HUES64 (cell line): ENCODE data around the gene GBP4.

ENCODE experiments used
- H3K27ac ChIP-seq: 2 replicates; pipeline ENCODE4 v1.7.0; 2013; ENCODE audit warnings: low read depth, low read length, inconsistent platforms
- H3K27me3 ChIP-seq: 2 replicates; pipeline ENCODE4 v1.6.1; 2013; ENCODE audit warnings: mild to moderate bottlenecking, low read length; ENCODE audit not compliant: insufficient read depth
- H3K36me3 ChIP-seq: 2 replicates; pipeline ENCODE4 v1.6.1; 2013; ENCODE audit warnings: mild to moderate bottlenecking, low read length; ENCODE audit not compliant: insufficient read depth
- H3K4me1 ChIP-seq: 2 replicates; pipeline ENCODE4 v1.6.1; 2013; ENCODE audit warnings: mild to moderate bottlenecking, low read length, moderate library complexity; ENCODE audit not compliant: insufficient read depth
- H3K4me3 ChIP-seq: 2 replicates; pipeline ENCODE4 v1.5.1; 2013; ENCODE audit warnings: mild to moderate bottlenecking, low read length, moderate library complexity
- H3K9ac ChIP-seq: 2 replicates; pipeline ENCODE4 v1.6.1; 2013; ENCODE audit warnings: mild to moderate bottlenecking, low read depth, low read length
- H3K9me3 ChIP-seq: 2 replicates; pipeline ENCODE4 v1.6.1; 2013; ENCODE audit warnings: low read depth, low read length; ENCODE audit not compliant: insufficient read depth
- WGBS: fragments of 150-250, 120-280 bp; methylation state at CpG from one replicate; pipeline ENCODE4 v1.1.7; 2013; ENCODE audit warnings: missing lambda C conversion rate; 5-methylcytosine and 5-hydroxymethylcytosine counted together

The GBP4 gene

DNA sequence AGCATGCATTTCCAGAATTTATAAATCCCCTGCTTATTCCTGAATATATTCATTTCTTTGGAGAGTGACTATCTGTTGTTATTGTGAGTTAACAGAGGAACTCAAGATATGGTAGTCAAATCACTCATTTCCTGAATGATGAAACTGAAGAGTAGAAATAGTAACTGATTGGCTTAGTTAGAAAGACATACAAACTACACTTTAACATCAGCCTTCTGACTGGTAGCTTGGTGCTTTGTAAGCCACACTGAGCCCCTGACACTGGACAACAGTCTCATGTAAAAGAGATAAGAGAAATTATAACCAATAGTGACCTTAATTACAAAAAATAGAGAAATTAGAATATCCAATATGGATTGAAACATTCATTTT lies 27.7 kb downstream of the GBP4 start:
- Histone ChIP-seq H3K4me3 (no peak overlapping the region), H3K9me3 (no peaks in the 10 kb centered on the region), H3K36me3 (no peaks in the 10 kb centered on the region), H3K27me3 (no peaks in the 10 kb centered on the region), H3K9ac (no peak overlapping the region), H3K27ac (no peak overlapping the region), H3K4me1 (no peaks in the 10 kb centered on the region)

DNA sequence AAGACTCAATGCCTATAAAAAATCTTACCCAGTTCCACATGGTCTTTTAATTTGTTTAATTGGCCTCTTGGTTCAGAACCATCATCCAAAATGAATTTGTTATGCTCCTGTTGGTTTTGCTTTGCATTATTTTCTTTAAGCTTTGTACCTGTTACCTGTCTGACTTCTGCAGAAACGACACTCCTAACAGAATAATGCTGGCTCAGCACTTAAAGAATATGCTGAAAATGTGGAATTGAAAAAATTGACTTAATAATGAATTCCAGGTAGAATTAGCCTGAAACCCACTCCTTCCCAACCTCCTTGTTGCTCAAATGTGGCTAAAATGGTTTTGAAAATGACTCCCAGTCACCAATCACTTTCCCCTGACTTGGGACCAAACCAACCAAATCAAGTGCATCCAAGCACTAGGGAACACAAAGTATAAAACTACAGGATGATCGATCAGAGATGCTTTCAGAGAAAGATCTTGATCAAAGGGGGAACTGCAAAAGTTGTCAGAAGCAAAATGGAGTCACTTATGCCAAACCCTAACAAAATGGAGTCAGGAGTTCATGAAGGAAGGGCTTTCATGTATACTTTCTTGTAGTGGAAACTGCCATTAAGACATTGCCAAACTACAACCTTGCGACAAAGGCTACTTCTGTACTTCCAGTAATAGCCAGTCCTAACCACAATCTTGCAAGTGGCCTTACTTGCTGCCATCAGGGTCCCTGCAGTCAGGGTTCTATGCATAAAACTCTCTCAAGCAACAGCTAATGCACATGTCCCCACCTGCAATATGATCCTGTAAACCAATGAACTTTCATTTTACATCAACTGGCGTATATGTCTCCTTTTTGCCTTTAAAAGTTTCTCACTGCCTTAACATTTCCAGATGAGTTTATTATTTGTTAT lies 28.3 kb downstream of the GBP4 start:
- 96% methylated on average over 4 of the region's 4 CpGs for WGBS
- Histone ChIP-seq H3K9ac (no peak overlapping the region), H3K4me1 (no peaks in the 10 kb centered on the region), H3K9me3 (no peaks in the 10 kb centered on the region), H3K27ac (no peak overlapping the region), H3K4me3 (no peak overlapping the region), H3K27me3 (no peaks in the 10 kb centered on the region), H3K36me3 (no peaks in the 10 kb centered on the region)

DNA sequence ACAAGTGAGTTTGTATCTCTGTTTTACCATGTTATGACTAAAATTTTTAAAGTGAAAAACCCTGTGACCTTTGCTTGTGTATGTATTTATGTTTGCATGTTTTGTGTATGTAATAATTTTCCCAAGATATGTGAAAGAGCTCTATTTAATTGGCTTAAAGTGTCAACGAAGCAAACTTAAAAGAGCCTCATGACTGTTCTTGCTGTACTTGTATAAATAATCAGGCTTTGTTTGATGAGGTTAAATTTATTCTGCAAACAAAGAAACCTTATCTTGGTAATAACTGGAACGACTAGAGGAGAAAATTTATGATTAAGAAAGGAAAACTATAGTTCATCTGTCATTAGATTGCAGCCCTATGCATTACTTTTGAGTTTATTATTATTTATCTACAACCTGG lies 29.6 kb downstream of the GBP4 start:
- Histone ChIP-seq H3K9me3 (no peaks in the 10 kb centered on the region), H3K36me3 (no peaks in the 10 kb centered on the region), H3K27ac (no peak overlapping the region), H3K4me1 (no peaks in the 10 kb centered on the region), H3K27me3 (no peaks in the 10 kb centered on the region), H3K4me3 (no peak overlapping the region), H3K9ac (no peak overlapping the region)
- WGBS = 93% methylated on average over 1 of the region's 2 CpGs

DNA sequence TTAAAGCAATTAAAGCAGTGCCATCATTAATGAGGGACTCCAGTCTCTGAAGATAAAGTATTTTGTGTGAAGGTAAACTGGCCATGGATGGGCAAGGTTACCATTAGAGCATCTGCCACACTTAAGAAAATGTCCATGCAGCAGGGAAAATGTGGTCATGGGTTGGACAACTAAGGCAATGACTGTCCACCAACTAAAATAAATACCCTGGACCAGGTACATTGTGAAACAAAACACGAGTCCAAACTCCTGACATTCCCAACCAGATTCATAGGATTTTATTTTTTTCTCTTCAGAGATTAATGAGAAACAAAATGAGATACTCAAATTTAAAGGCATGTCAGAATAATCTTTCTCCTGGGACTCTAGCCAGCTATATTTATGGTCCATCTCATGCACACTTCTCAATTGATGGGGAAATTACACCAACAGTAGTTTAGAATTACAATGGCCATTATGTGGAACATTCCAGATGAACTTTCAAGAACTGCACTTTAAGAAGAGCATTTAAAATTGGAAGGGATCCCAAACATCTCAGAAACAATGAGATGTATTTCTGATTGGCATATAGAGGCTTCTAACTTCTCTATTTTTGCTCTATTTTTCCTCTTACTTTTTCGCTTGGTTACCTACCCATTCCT lies 31.0 kb downstream of the GBP4 start:
- Histone ChIP-seq H3K27ac (no peak overlapping the region), H3K9me3 (no peaks in the 10 kb centered on the region), H3K36me3 (no peaks in the 10 kb centered on the region), H3K4me1 (no peaks in the 10 kb centered on the region), H3K27me3 (no peaks in the 10 kb centered on the region), H3K9ac (no peak overlapping the region), H3K4me3 (no peak overlapping the region)
- whole genome bisulfite sequencing = 88% methylated on average over 1 of the region's 2 CpGs

DNA sequence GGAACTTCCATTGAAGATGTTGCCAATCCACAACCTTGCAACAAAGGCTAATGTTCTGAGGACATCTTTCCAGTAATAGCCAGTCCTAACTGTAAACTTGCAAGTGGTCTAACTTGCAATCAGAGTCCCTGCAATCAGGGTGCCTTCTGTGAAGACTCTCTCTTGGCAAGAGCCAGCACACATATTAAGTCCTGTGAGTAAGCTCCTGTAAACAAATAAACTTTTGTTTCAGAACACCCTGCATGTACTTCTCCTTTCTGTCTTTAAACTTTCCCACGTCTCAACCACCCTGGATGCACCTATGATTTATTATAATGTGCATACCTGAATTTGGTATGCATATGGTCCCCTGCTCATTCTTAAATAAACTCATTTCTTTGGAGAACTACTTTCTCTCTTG lies 32.0 kb downstream of the GBP4 start:
- Histone ChIP-seq H3K27me3 (no peaks in the 10 kb centered on the region), H3K36me3 (no peaks in the 10 kb centered on the region), H3K4me1 (no peaks in the 10 kb centered on the region), H3K4me3 (no peak overlapping the region), H3K9ac (no peak overlapping the region), H3K9me3 (no peaks in the 10 kb centered on the region), H3K27ac (no peak overlapping the region)
- no CpG with 5 or more reads among the region's 1 CpG for WGBS

DNA sequence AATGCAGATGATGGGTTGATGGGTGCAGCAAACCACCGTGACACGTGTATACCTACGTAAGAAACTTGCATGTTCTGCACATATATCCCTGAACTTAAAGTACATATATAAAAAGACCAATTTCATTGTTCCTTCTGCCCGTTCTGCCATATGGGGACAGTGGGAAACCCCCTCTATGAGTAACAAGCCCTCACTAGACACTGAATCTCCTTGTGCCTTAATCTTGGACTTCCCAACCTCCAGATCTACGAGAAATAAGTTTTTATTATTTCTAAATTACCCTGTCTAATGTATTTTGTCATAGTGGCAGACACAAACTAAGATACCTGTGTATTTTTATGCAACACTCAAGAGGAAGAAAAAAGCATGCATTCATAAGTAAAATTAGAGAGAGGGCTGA lies 32.9 kb downstream of the GBP4 start:
- no peak overlapping the region for H3K9ac ChIP-seq
- WGBS = 91% methylated on average over 4 of the region's 5 CpGs

DNA sequence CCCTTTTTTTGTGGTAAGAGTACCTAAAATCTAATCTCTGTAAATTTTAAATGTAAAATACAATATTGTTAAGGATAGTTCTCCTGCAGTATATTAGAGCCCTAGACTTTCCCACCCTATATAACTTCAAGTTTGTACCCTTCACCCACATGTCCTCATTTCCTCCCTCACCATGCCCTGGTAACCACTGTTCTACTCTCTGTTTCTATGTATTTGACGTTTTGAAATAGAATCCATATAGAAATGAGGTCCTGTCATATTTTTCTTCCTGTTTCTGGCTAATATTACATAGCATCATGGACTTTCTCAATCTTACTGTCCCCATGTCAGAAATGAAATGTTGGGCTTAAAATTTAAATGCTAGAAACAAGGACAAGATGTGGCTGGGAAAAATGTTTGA lies 47.7 kb downstream of the GBP4 start:
- no peaks in the 10 kb centered on the region for H3K4me1 ChIP-seq
- H3K9me3 ChIP-seq = no peaks in the 10 kb centered on the region
- no peak overlapping the region for H3K9ac ChIP-seq
- no peak overlapping the region for H3K4me3 ChIP-seq
- H3K36me3 ChIP-seq = no peaks in the 10 kb centered on the region
- WGBS = 100% methylated on average over 1 of the region's 1 CpG
- H3K27ac ChIP-seq = no peak overlapping the region
- no peaks in the 10 kb centered on the region for H3K27me3 ChIP-seq

More for the DNA sequence above, 32.9 kb downstream of the GBP4 start:
- Histone ChIP-seq H3K9me3 (no peaks in the 10 kb centered on the region), H3K36me3 (no peaks in the 10 kb centered on the region), H3K27ac (no peak overlapping the region), H3K27me3 (no peaks in the 10 kb centered on the region), H3K4me1 (no peaks in the 10 kb centered on the region), H3K4me3 (no peak overlapping the region)

DNA sequence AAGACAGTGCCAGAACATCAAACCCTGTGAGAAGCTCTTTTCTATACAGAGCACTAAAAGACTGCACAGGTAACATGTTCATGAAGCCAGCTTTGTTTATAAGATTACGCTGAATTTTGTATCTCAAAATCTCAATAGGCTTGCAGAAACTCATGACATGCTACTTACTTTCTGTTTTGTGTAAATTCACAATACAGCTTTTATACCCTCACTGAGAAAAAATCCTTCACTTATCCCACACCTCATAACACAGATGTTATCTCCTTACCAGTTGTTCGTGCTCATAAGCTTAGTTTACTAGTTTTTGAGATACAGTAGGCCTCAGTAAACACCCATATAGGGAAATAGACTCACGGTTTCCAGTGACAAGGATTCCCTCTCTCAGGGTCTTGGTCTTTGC lies 48.8 kb downstream of the GBP4 start:
- Histone ChIP-seq H3K4me3 (no peak overlapping the region), H3K4me1 (no peaks in the 10 kb centered on the region), H3K9ac (no peak overlapping the region), H3K27me3 (no peaks in the 10 kb centered on the region), H3K36me3 (no peaks in the 10 kb centered on the region), H3K27ac (no peak overlapping the region), H3K9me3 (no peaks in the 10 kb centered on the region)
- 96% methylated on average over 3 of the region's 3 CpGs for WGBS

DNA sequence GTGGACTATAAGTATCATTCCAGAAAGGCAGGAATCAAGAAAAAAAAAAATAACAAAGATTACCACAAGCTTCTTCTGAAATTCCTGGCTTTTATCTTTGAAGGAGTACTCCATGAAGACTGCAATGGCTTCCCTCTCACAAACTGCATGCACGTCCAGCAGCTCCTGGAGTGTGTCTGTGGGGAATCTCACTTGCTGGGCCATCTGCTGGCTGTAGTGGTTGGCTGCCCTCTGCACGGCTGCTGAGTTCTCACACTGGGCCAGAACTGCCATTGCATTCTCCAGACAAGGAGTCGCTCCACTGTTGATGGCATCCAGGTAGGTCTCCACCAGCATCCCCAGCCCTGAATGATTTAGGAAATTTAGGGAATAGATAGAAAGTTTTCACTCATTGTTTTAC lies 49.5 kb downstream of the GBP4 start:
- Histone ChIP-seq H3K9ac (no peak overlapping the region), H3K4me1 (no peaks in the 10 kb centered on the region), H3K27ac (no peak overlapping the region), H3K36me3 (no peaks in the 10 kb centered on the region), H3K4me3 (no peak overlapping the region), H3K27me3 (no peaks in the 10 kb centered on the region), H3K9me3 (no peaks in the 10 kb centered on the region)
- WGBS = 59% methylated on average over 3 of the region's 3 CpGs

DNA sequence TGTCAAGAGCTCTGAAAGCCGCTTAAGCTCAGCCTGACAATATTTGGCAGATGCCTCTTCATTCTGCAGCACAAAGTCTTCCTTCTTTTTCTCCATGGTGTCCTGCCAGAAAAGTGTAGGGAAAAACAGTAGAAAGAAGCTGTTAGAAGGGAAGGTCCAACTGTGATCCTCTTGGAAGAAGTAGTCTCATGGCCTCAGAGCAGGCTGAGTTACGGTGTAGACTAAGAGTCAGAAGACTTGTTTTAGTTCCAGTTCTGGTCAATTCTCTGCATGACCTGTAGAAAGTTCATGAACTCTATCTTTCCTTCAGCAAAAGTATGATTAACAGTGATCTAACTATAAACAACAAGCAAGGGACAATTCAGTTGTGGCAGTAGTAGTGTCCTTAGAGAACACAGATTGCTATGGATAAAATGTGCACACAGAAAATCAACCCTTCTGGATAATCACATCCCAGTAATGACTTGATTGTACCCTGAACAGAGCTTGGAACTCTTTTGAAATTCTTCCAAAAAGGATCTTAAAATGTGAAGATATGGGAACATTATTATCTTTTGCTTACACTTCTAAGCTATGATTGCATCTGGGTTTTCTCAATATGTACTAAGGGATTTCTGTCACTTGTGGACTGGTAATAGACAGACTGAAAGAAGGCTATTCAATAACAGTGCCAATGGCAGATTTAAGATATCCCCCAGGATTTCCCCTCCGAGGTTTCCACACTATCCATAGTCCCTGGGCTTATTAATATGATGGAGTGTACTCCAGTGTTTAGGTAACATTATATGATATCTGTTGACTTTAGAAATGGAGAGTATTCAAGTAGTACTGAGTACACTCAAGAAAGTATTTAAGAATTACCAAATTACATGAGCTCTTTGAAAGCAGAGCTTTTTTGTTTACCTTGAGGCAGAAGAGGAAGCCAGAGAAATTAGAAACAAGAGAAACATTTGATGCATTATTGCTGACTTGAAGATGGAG lies 50.8 kb downstream of the GBP4 start:
- H3K27me3 ChIP-seq = no peaks in the 10 kb centered on the region
- H3K36me3 ChIP-seq = no peaks in the 10 kb centered on the region
- H3K4me1 ChIP-seq = no peaks in the 10 kb centered on the region
- H3K27ac ChIP-seq = no peak overlapping the region
- H3K9me3 ChIP-seq = no peaks in the 10 kb centered on the region
- WGBS = 95% methylated on average over 3 of the region's 3 CpGs
- no peak overlapping the region for H3K4me3 ChIP-seq
- no peak overlapping the region for H3K9ac ChIP-seq

DNA sequence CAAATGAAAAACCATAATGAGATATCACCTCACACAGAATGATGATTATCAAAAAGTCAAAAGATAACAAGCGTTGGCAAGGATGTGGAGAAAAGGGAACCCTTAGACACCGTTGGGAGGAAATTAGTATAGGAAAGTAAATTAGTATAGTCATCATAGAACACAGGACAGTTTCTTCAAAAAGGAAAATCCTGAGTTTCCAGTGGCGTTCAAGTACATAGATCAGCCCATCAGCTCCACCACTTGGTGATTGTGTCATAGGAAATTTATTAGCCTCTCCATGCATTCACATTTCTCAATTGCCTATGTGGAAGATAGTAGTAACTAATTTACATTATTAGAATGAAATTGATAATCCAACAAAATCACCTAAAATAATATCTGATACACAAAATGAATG lies 52.0 kb downstream of the GBP4 start:
- H3K4me3 ChIP-seq = no peak overlapping the region
- H3K4me1 ChIP-seq = no peaks in the 10 kb centered on the region
- H3K27ac ChIP-seq = no peak overlapping the region
- no peak overlapping the region for H3K9ac ChIP-seq
- H3K36me3 ChIP-seq = no peaks in the 10 kb centered on the region
- no peaks in the 10 kb centered on the region for H3K27me3 ChIP-seq
- WGBS = 94% methylated on average over 3 of the region's 3 CpGs
- no peaks in the 10 kb centered on the region for H3K9me3 ChIP-seq
